MCF 10A (cell line): Measurements from ENCODE around the gene AMFR. TPM values are rescaled to one million over a fixed set of nuclear protein-coding genes. Genes with fewer than 3 reads are reported as not detected.
A peak's percentile ranks its signal among the peaks of the same experiment; 100 is the strongest.
"Not testable (repeated sequence)": the region's sequence is repeated elsewhere in the genome, so short reads cannot be mapped to it uniquely, and the experiment has no call there.

Experiments
- BruUV-seq: library from RNA; stranded (reverse); fragments of 400-500 nt; replicated peaks from 2 replicates; lab custom pipeline; 2021; lab: Mats Ljungman, UMichigan
- CTCF ChIA-PET: fragments of 300-600 bp; sonication (Branson Sonifier 250); formaldehyde crosslinking; extraction: SDS; loops from one replicate; lab custom pipeline; 2021; ENCODE audit warnings: antibody characterized with exemption, inconsistent platforms; lab: Yijun Ruan, JAX
- POLR2A ChIA-PET: fragments of 300-600, 350-650 bp; sonication (Branson Sonifier 250); formaldehyde crosslinking; extraction: SDS; loops from one replicate; lab custom pipeline; 2020; ENCODE audit warnings: antibody characterized with exemption, inconsistent platforms; lab: Yijun Ruan, JAX
- DNase-seq: peaks from one replicate; pipeline ENCODE4 v3.0.0-alpha.2; 2018; ENCODE audit not compliant: unreplicated experiment
- H3K27ac Mint-ChIP-seq: one replicate; pipeline ENCODE4 v1.8.0; 2022; ENCODE audit warnings: mild to moderate bottlenecking, low read depth, mixed read lengths; ENCODE audit not compliant: unreplicated experiment
- H3K27me3 Mint-ChIP-seq: one replicate; pipeline ENCODE4 v1.8.0; 2022; ENCODE audit warnings: mixed read lengths; ENCODE audit not compliant: insufficient read depth, unreplicated experiment
- H3K36me3 Mint-ChIP-seq: one replicate; pipeline ENCODE4 v1.8.0; 2022; ENCODE audit warnings: mild to moderate bottlenecking, moderate library complexity, mixed read lengths; ENCODE audit not compliant: insufficient read depth, unreplicated experiment
- H3K4me1 Mint-ChIP-seq: one replicate; pipeline ENCODE4 v1.8.0; 2022; ENCODE audit warnings: mixed read lengths; ENCODE audit not compliant: insufficient read depth, unreplicated experiment
- H3K4me3 Mint-ChIP-seq: one replicate; pipeline ENCODE4 v1.8.0; 2022; ENCODE audit warnings: mild to moderate bottlenecking, moderate library complexity, mixed read lengths; ENCODE audit not compliant: unreplicated experiment
- H3K9me3 Mint-ChIP-seq: one replicate; pipeline ENCODE4 v1.8.0; 2022; ENCODE audit warnings: mixed read lengths; ENCODE audit not compliant: unreplicated experiment
- intact Hi-C: fragments of 100-400 bp; cut with micrococcal nuclease; formaldehyde crosslinking; loops from 2 replicates; pipeline ENCODE4 v1.14.1; 2022
- total RNA-seq: library from RNA; stranded (reverse); gene quantifications from 2 replicates; pipeline ENCODE4 v1.2.3, GENCODE V29; 2022
- TF ChIP-seq, protein P1 (sequence below): fragments of 200-600 bp; IDR thresholded peaks from one replicate; pipeline ENCODE4 v1.8.0; 2022; ENCODE audit warnings: antibody characterized with exemption, mild to moderate bottlenecking; ENCODE audit not compliant: unreplicated experiment

AMFR gene
- total RNA-seq, 1 experiment from 2014 or later: 97.2 TPM

DNA sequence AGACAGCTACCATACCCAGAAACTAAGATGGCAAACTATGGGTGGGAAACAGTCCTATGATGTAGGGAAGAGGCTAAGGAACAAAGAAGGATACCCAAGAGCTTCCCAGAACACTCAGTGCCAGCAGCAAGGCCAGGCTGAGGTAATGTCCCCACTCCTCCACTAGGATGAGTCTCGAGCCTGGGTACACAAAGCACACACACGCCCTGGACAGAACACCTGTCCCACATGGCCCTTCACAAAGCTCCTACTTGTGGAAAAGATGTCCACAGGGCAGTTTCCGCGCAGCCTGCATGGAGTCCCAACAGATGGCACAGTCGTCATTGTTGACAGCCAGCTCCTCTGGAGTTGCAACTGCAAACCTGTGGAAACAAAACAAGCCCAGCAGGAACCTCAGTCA is 23.9 kb downstream of the AMFR start:
- Mint-ChIP-seq H3K9me3 (no peaks in the 10 kb centered on the region), H3K27me3 (no peaks in the 10 kb centered on the region), H3K4me3 (no peak overlapping the region), H3K27ac (no peak overlapping the region), H3K36me3 (peaks cover 77% of the 10 kb centered on the region), H3K4me1 (no peaks in the 10 kb centered on the region)
- TF ChIP-seq, protein P1, sequence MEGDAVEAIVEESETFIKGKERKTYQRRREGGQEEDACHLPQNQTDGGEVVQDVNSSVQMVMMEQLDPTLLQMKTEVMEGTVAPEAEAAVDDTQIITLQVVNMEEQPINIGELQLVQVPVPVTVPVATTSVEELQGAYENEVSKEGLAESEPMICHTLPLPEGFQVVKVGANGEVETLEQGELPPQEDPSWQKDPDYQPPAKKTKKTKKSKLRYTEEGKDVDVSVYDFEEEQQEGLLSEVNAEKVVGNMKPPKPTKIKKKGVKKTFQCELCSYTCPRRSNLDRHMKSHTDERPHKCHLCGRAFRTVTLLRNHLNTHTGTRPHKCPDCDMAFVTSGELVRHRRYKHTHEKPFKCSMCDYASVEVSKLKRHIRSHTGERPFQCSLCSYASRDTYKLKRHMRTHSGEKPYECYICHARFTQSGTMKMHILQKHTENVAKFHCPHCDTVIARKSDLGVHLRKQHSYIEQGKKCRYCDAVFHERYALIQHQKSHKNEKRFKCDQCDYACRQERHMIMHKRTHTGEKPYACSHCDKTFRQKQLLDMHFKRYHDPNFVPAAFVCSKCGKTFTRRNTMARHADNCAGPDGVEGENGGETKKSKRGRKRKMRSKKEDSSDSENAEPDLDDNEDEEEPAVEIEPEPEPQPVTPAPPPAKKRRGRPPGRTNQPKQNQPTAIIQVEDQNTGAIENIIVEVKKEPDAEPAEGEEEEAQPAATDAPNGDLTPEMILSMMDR: peak; percentile 19
- intact Hi-C loops: no loop called here
- BruUV-seq: no TSS peak
- POLR2A ChIA-PET: interaction anchor here (0.6 kb wide), 1 partner anchor 205 kb away, joined by 3 read pairs; no protein-coding TSS in a partner anchor
- DNase-seq: peak; percentile 33
- CTCF ChIA-PET: interaction anchor here (0.6 to 1.7 kb wide), 3 partner anchors 16 to 1761 kb away, joined by 3 to 4 read pairs (median 3); no protein-coding TSS in a partner anchor

- Mint-ChIP-seq H3K36me3 (peaks cover 71% of the 10 kb centered on the region), H3K27ac (peak overlapping the region; percentile 24), H3K4me1 (no peaks in the 10 kb centered on the region), H3K9me3 (no peaks in the 10 kb centered on the region), H3K27me3 (no peaks in the 10 kb centered on the region), H3K4me3 (no peak overlapping the region)
- POLR2A ChIA-PET: interaction anchor here (0.6 to 0.7 kb wide), 2 partner anchors 204 to 257 kb away, joined by 3 to 4 read pairs; partner anchors contain the start of gene MT1F
- DNase-seq: no peak
- BruUV-seq: TSS peak; percentile 14
- intact Hi-C loops: no loop called here
- TF ChIP-seq, protein P1: no peak
- CTCF ChIA-PET: interaction anchor here (0.6 to 1.7 kb wide), 3 partner anchors 15 to 689 kb away, joined by 3 to 4 read pairs (median 3); no protein-coding TSS in a partner anchor
These were observed 24.9 kb downstream of the AMFR start for GRCh38 chr16:56400458-56400857.

DNA sequence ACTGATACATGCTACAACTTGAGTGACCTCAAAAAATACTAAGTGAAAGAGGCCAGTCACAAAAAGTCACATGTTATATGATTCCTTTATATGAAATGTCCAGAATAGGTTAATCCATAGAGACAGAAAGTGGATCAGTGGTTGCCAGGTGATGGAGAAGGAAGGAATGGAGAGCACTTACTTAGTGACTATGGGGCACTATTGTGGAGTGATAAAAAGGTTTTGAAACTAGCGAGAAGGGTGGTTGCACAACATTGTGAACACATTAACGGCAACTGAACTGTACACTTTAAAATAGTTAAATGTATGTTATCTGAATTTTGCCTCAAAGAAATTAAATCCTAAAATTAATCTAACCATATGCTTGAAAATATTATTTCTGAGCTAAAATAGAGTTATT is 25.9 kb downstream of the AMFR start:
- ChIA-PET CTCF (interaction anchor here (0.6 to 0.7 kb wide), 2 partner anchors 15 to 456 kb away, joined by 3 read pairs; no protein-coding TSS in a partner anchor), POLR2A (no interaction called here)
- peaks cover 69% of the 10 kb centered on the region for H3K36me3 Mint-ChIP-seq
- no TSS peak for BruUV-seq
- H3K9me3 Mint-ChIP-seq: no peaks in the 10 kb centered on the region
- intact Hi-C loops: no loop called here
- no peak overlapping the region for H3K4me3 Mint-ChIP-seq
- H3K27me3 Mint-ChIP-seq: no peaks in the 10 kb centered on the region
- H3K27ac Mint-ChIP-seq: peak overlapping the region; percentile 24
- no peaks in the 10 kb centered on the region for H3K4me1 Mint-ChIP-seq
- no peak for DNase-seq
- TF ChIP-seq, protein P1: no peak

- H3K4me1 Mint-ChIP-seq: no peaks in the 10 kb centered on the region
- POLR2A ChIA-PET: no interaction called here
- H3K9me3 Mint-ChIP-seq: no peaks in the 10 kb centered on the region
- CTCF ChIA-PET: interaction anchor here (0.7 kb wide), 1 partner anchor 15 kb away, joined by 3 read pairs; no protein-coding TSS in a partner anchor
- no peak overlapping the region for H3K27ac Mint-ChIP-seq
- H3K27me3 Mint-ChIP-seq: no peaks in the 10 kb centered on the region
- no TSS peak for BruUV-seq
- no peak for DNase-seq
- H3K36me3 Mint-ChIP-seq: peaks cover 69% of the 10 kb centered on the region
- intact Hi-C loops: no loop called here
- H3K4me3 Mint-ChIP-seq: no peak overlapping the region
- TF ChIP-seq, protein P1: no peak
These were observed 26.3 kb downstream of the AMFR start for GRCh38 chr16:56399047-56399446.

GRCh38 chr16:56396724-56397123 is 28.6 kb downstream of the AMFR start:
- H3K4me1 Mint-ChIP-seq, BruUV-seq, H3K27me3 Mint-ChIP-seq, H3K4me3 Mint-ChIP-seq, CTCF ChIA-PET, DNase-seq, POLR2A ChIA-PET, intact Hi-C loops, H3K27ac Mint-ChIP-seq, H3K9me3 Mint-ChIP-seq: not testable (repeated sequence)
- peaks cover 71% of the 10 kb centered on the region for H3K36me3 Mint-ChIP-seq
